K562 (cell line): ENCODE measurements around the gene NAPEPLD. TPM values are rescaled to one million over a fixed set of nuclear protein-coding genes. Genes with fewer than 3 reads are reported as not detected.
A peak's percentile ranks its signal among the peaks of the same experiment; 100 is the strongest.

Experiments
- CBX1 ChIP-seq: sonication (generic); IDR thresholded peaks from 2 replicates; pipeline ENCODE4 v1.6.1; 2016; ENCODE audit warnings: antibody characterized with exemption, low read depth, mild to moderate bottlenecking
- CEBPB ChIP-seq: fragments of 450-650 bp; IDR thresholded peaks from 2 replicates; pipeline ENCODE4 v1.6.1; 2016; ENCODE audit warnings: missing genetic modification characterization, missing compliant biosample characterization
- MCM5 ChIP-seq: fragments of 450-650 bp; IDR thresholded peaks from 2 replicates; pipeline ENCODE4 v1.6.1; 2016; ENCODE audit warnings: low read depth
- MXI1 ChIP-seq: IDR thresholded peaks from 2 replicates; pipeline ENCODE4 v1.6.1; 2011; ENCODE audit warnings: low read depth, mild to moderate bottlenecking, improper control_type of control experiment, low read length
- MYC ChIP-seq, 2 experiments: fragments of 250-450 bp in 1 of 2; sonication (Bioruptor Pico) in 1 of 2; IDR thresholded peaks; 2 replicates each; pipeline versions ENCODE4 v1.5.1 to v1.6.1; 2012 to 2021; ENCODE audit warnings: low read depth in 2 of 2, borderline replicate concordance in 1 of 2, improper control_type of control experiment in 1 of 2, low read length in 1 of 2, mild to moderate bottlenecking in 1 of 2, moderate library complexity in 1 of 2
- PRMT5 ChIP-seq: sonication (generic); formaldehyde crosslinking; IDR thresholded peaks from 2 replicates; pipeline ENCODE4 v1.5.0; 2020; ENCODE audit warnings: missing genetic modification reagents
- RBM25 ChIP-seq: fragments of 200-400 bp; formaldehyde crosslinking; IDR thresholded peaks from 2 replicates; pipeline ENCODE4 v1.6.1; 2018; ENCODE audit warnings: low read length, low read depth, moderate library complexity; ENCODE audit not compliant: severe bottlenecking
- RBM39 ChIP-seq: fragments of 200-400 bp; formaldehyde crosslinking; optimal IDR thresholded peaks from 2 replicates; pipeline ENCODE3; 2018; ENCODE audit warnings: low read depth, low read length
- STAG1 ChIP-seq: sonication (generic); formaldehyde crosslinking; IDR thresholded peaks from 2 replicates; pipeline ENCODE4 v1.5.0; 2020; ENCODE audit warnings: missing genetic modification reagents, borderline replicate concordance
- polyA plus RNA-seq, 8 experiments: library from polyadenylated mRNA; depleted of rRNA in 4 of 8; stranded (reverse) in 5 of 8; unstranded in 3 of 8; fragments of >200 nt; fragmentation: Nextera tagmentation in 2 of 8; fragmentation: Illumina TruSeq in 1 of 8; extraction: Ambion mirVana in 2 of 8; extraction: Trizol in 1 of 8; gene quantifications; 2 replicates each; pipeline versions ENCODE4 v1.2.1 to v1.2.3, GENCODE V29; 2011 to 2014; ENCODE audit warnings: inconsistent platforms in 1 of 8, missing spikeins in 1 of 8
- total RNA-seq, 7 experiments: library from RNA; depleted of rRNA in 6 of 7; stranded (reverse); fragments of >200 nt in 6 of 7; fragmentation: Illumina TruSeq in 2 of 7; extraction: Trizol in 2 of 7; gene quantifications; 2 replicates each; pipeline versions ENCODE4 v1.2.1 to v1.2.3, GENCODE V29; 2011 to 2021; ENCODE audit warnings: low replicate concordance in 1 of 7
- TF ChIP-seq, protein P1 (sequence below): fragments of 450-650 bp; IDR thresholded peaks from 2 replicates; pipeline ENCODE4 v1.6.1; 2018; ENCODE audit not compliant: partially characterized antibody
- TF ChIP-seq, protein P2 (sequence below): sonication (generic); formaldehyde crosslinking; IDR thresholded peaks from 2 replicates; pipeline ENCODE4 v1.9.0; 2022; ENCODE audit warnings: mild to moderate bottlenecking, missing genetic modification reagents
- TF ChIP-seq, protein P3 (sequence below): fragments of 450-650 bp; IDR thresholded peaks from 2 replicates; pipeline ENCODE4 v1.6.1; 2018; ENCODE audit warnings: mild to moderate bottlenecking, low read depth; ENCODE audit not compliant: partially characterized antibody
- TF ChIP-seq, protein P4 (sequence below), 3 experiments: fragments of 200-800 bp in 1 of 3; fragments of 250-450 bp in 1 of 3; fragments of 450-650 bp in 1 of 3; sonication (Bioruptor Pico) in 1 of 3; sonication (Bioruptor generic) in 1 of 3; formaldehyde crosslinking in 1 of 3; IDR thresholded peaks; 2 replicates each; pipeline versions ENCODE4 v1.6.1 to v1.8.0; 2016 to 2022; ENCODE audit warnings: mild to moderate bottlenecking in 2 of 3, missing genetic modification characterization in 2 of 3, missing compliant biosample characterization in 1 of 3, moderate library complexity in 1 of 3

The NAPEPLD gene
- total and polyA plus RNA-seq, 9 of the 15 experiments (the other 6 are each of a cell fraction or from before 2014, with no cell fraction given) = 3.2 to 11.0 (median 7.5) TPM

DNA sequence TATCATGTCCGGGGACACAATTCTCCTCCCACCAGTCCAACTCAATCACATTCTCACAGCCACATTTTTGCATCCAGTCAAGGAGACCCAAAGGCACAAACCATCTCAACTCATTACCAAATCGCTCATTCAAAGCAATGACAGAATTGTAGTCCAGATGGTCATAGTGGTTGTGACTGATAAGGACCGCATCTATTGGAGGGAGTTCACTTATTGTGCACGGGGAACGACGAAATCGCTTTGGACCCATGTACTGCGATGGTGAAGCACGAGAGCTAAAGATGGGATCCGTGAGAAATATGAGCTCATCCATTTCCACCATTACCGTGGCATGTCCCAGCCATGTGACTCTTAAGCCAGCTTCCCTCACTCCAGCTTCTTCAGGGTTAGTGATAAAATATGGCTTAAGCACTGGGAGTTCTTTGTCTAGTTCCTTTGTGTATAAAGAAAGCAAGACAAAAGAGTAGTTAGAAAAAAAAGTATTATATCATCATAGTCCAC is 29.1 kb downstream of the NAPEPLD start (continued):
- TF ChIP-seq MYC (IDR thresholded peaks at IDR 0.05; ENCODE audit: low read depth, low read length) = peak; percentile 91
- no peak for TF ChIP-seq MYC (CRISPR knock-in tag; IDR thresholded peaks at IDR 0.05; ENCODE audit: borderline replicate concordance, low read depth)
- no peak for TF ChIP-seq RBM25
- TF ChIP-seq CBX1 = no peak
- TF ChIP-seq PRMT5 (CRISPR knock-in tag) = no peak
- TF ChIP-seq MXI1 = no peak
- no peak for TF ChIP-seq STAG1 (CRISPR knock-in tag)
- TF ChIP-seq, protein P1, sequence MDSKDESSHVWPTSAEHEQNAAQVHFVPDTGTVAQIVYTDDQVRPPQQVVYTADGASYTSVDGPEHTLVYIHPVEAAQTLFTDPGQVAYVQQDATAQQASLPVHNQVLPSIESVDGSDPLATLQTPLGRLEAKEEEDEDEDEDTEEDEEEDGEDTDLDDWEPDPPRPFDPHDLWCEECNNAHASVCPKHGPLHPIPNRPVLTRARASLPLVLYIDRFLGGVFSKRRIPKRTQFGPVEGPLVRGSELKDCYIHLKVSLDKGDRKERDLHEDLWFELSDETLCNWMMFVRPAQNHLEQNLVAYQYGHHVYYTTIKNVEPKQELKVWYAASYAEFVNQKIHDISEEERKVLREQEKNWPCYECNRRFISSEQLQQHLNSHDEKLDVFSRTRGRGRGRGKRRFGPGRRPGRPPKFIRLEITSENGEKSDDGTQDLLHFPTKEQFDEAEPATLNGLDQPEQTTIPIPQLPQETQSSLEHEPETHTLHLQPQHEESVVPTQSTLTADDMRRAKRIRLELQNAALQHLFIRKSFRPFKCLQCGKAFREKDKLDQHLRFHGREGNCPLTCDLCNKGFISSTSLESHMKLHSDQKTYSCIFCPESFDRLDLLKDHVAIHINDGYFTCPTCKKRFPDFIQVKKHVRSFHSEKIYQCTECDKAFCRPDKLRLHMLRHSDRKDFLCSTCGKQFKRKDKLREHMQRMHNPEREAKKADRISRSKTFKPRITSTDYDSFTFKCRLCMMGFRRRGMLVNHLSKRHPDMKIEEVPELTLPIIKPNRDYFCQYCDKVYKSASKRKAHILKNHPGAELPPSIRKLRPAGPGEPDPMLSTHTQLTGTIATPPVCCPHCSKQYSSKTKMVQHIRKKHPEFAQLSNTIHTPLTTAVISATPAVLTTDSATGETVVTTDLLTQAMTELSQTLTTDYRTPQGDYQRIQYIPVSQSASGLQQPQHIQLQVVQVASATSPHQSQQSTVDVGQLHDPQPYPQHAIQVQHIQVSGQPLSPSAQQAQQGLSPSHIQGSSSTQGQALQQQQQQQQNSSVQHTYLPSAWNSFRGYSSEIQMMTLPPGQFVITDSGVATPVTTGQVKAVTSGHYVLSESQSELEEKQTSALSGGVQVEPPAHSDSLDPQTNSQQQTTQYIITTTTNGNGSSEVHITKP = peak; percentile 95
- TF ChIP-seq CEBPB (tag) = peak; percentile 89
- TF ChIP-seq MCM5 = no peak
- TF ChIP-seq, protein P2, sequence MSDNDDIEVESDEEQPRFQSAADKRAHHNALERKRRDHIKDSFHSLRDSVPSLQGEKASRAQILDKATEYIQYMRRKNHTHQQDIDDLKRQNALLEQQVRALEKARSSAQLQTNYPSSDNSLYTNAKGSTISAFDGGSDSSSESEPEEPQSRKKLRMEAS (CRISPR knock-in tag) = peak; percentile 91
- TF ChIP-seq, protein P3, sequence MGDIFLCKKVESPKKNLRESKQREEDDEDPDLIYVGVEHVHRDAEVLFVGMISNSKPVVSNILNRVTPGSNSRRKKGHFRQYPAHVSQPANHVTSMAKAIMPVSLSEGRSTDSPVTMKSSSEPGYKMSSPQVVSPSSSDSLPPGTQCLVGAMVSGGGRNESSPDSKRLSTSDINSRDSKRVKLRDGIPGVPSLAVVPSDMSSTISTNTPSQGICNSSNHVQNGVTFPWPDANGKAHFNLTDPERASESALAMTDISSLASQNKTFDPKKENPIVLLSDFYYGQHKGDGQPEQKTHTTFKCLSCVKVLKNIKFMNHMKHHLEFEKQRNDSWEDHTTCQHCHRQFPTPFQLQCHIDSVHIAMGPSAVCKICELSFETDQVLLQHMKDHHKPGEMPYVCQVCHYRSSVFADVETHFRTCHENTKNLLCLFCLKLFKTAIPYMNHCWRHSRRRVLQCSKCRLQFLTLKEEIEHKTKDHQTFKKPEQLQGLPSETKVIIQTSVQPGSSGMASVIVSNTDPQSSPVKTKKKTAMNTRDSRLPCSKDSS = no peak
- TF ChIP-seq, protein P4, sequence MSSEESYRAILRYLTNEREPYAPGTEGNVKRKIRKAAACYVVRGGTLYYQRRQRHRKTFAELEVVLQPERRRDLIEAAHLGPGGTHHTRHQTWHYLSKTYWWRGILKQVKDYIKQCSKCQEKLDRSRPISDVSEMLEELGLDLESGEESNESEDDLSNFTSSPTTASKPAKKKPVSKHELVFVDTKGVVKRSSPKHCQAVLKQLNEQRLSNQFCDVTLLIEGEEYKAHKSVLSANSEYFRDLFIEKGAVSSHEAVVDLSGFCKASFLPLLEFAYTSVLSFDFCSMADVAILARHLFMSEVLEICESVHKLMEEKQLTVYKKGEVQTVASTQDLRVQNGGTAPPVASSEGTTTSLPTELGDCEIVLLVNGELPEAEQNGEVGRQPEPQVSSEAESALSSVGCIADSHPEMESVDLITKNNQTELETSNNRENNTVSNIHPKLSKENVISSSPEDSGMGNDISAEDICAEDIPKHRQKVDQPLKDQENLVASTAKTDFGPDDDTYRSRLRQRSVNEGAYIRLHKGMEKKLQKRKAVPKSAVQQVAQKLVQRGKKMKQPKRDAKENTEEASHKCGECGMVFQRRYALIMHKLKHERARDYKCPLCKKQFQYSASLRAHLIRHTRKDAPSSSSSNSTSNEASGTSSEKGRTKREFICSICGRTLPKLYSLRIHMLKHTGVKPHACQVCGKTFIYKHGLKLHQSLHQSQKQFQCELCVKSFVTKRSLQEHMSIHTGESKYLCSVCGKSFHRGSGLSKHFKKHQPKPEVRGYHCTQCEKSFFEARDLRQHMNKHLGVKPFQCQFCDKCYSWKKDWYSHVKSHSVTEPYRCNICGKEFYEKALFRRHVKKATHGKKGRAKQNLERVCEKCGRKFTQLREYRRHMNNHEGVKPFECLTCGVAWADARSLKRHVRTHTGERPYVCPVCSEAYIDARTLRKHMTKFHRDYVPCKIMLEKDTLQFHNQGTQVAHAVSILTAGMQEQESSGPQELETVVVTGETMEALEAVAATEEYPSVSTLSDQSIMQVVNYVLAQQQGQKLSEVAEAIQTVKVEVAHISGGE (CRISPR knock-in tag; IDR thresholded peaks at IDR 0.05) = peak in 1 of 3 experiments; percentile 72; a peak in 1 of 6 replicates
- no peak for TF ChIP-seq RBM39
